ENCODE data around the gene COL15A1.

The COL15A1 gene

DNA sequence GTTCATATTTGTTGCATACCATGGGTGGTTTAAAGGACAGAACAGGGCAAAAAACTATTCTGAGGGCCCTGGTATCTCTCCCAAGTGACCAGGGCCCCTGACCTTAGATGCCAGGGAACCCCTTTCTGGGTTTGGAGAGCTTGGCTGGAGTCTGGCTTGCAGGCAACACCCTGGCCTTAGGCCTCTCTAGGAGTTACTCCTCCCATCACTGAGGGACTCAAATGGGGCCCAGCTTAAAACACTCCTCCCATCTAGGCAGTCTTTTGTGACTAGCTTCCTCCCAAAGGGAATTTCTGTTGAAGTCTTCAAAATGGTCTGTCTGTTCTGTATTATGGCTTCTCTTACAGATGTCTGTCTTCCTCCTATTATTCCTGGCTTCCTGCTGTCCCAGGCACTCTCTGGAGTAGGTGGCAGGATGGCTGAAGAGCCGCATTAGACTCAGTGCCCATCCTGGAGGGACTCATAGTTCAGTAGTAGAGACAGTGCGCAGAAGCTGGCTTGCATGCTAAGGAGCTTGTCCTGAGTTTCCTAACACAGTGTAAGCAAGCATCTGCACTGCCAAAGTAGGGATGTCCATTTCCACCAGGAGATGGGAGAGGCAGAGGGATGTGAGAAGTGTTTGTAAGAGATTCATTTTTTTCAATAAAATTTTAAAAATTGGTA is 10.0 kb downstream of the COL15A1 start:
- TF ChIP-seq, protein P1, sequence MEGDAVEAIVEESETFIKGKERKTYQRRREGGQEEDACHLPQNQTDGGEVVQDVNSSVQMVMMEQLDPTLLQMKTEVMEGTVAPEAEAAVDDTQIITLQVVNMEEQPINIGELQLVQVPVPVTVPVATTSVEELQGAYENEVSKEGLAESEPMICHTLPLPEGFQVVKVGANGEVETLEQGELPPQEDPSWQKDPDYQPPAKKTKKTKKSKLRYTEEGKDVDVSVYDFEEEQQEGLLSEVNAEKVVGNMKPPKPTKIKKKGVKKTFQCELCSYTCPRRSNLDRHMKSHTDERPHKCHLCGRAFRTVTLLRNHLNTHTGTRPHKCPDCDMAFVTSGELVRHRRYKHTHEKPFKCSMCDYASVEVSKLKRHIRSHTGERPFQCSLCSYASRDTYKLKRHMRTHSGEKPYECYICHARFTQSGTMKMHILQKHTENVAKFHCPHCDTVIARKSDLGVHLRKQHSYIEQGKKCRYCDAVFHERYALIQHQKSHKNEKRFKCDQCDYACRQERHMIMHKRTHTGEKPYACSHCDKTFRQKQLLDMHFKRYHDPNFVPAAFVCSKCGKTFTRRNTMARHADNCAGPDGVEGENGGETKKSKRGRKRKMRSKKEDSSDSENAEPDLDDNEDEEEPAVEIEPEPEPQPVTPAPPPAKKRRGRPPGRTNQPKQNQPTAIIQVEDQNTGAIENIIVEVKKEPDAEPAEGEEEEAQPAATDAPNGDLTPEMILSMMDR (IDR thresholded peaks at IDR 0.05; ENCODE audit: borderline replicate concordance, insufficient read depth, low read depth, low read length): no peak
- no peak overlapping the region for H3K4me3 ChIP-seq (ENCODE audit: low read depth, low read length)

DNA sequence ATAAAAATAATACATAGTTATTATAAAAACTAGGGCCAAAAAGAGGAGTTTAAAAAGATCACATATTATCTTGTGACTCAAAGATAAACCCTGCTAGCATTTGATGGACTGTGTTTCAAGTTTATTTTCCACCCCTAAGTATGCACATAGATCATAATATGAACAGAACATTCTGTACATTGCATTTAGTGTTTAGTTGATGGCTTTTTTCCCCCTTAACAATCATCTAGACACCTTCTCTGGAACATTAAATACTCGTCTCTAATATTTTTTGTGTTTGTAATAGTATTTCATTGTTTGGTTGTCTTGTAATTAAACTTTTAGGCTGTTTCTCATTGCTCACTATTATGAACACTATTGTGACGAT is 10.5 kb downstream of the COL15A1 start:
- H3K4me3 ChIP-seq (ENCODE audit: low read depth, low read length): no peak overlapping the region
- TF ChIP-seq, protein P1 (IDR thresholded peaks at IDR 0.05; ENCODE audit: borderline replicate concordance, insufficient read depth, low read depth, low read length): no peak

DNA sequence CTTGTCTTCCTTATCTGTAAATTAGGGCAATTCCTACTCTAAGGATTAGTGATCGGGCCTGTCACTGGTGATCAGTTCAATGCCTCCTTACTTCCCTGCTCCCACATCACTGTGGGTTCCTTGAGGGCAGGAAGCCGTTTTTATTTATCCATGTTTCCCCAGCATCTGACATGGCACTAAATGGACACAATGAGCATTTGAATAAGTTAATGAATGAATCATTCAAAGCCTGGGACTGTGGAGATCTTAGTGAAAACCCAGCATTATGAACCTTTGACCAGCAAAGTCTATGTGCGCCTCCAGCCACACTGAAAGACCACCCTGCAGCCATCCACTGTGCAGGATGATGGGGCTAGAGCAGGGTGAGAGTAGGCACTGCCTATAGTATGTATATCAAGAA is 11.6 kb downstream of the COL15A1 start:
- H3K4me3 ChIP-seq (ENCODE audit: low read depth, low read length): no peak overlapping the region
- TF ChIP-seq, protein P1 (IDR thresholded peaks at IDR 0.05; ENCODE audit: borderline replicate concordance, insufficient read depth, low read depth, low read length): no peak

DNA sequence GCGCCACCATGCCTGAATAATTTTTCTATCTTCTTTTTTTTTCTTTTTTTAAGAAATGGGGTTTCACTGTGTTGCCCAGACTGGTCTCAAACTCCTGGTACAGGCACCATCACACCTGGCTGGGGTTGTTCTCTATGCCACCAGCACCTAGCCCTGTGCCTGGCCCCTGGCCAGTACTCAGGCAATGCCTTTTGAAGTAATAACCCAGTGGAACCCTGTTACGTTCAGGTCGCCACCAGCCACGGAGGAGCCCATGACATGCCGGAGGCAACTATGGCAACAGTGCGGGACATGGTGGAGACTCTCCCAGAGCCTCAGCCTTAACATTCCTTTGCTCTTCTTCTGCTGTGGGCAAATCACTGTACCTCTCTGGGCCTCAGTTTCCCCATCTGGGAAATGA is 14.1 kb downstream of the COL15A1 start:
- no peak overlapping the region for H3K4me3 ChIP-seq (ENCODE audit: low read depth, low read length)
- TF ChIP-seq, protein P1 (IDR thresholded peaks at IDR 0.05; ENCODE audit: borderline replicate concordance, insufficient read depth, low read depth, low read length): no peak

DNA sequence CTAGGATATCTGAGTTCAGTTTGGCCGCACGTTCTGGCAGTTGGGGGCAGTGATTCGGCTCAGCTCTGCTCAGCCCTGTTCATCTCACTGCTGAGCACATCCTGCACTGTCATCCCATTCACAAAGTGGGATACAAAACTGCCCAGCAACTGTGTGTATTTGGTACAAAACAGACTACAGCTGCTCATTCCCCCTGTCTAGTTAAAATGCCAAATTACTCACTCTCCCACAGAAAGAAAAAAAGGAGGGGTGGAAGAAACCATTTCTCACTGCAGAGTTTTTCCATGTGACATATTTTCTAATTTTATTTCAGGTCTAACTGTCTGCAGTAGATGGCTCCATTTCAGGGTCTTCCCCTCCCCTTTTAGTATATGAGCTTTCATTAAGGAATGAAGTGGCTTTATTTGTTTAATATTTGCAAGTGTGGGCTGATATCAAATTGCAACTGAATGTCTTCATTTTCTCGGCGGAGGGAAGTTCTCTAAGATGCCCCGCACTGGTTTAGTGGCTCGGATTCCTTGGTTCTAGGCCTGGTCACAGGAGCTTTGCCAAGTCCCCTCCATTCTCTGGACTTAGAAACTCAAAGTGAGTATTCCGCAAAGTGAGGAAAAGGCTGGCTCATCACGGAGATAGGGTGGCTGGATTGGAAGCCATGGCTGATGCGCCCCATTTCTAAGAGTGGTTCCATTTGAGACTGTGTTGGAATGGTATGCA is 14.7 kb downstream of the COL15A1 start:
- H3K4me3 ChIP-seq (ENCODE audit: low read depth, low read length): no peak overlapping the region
- TF ChIP-seq, protein P1 (IDR thresholded peaks at IDR 0.05; ENCODE audit: borderline replicate concordance, insufficient read depth, low read depth, low read length): no peak

DNA sequence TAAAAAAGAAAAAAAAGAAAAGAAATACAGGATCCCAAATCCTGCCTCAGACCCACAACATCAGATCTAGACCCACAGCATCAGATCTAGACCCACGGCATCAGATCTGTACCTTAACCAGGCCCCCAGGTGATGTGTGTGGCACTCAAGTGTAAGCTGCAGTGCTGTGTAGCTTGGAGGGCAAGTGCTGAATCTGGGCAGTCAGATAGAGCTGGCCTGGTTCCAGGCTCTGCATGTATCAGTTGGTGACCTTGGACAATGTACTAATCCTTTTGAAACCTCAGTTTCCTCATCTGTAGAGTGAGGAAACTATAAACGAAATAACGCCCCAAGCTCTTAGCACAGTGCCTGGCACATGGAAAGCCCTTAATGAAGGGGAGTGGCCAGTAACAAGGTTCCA is 16.7 kb downstream of the COL15A1 start:
- TF ChIP-seq, protein P1 (IDR thresholded peaks at IDR 0.05; ENCODE audit: borderline replicate concordance, insufficient read depth, low read depth, low read length): no peak
- no peak overlapping the region for H3K4me3 ChIP-seq (ENCODE audit: low read depth, low read length)
